ENCODE data around the gene TAAR1.
"Not testable (repeated sequence)": the region's sequence is repeated elsewhere in the genome, so short reads cannot be mapped to it uniquely, and the experiment has no call there.

GRCh38 chr6:132635288-132635687, 23.7 kb downstream of the TAAR1 start:
- TF ChIP-seq CTCF (IDR thresholded peaks at IDR 0.05; ENCODE audit: low read length); EZH2 (IDR thresholded peaks at IDR 0.05; ENCODE audit: borderline replicate concordance, low read length): not testable (repeated sequence)

Data from OCI-LY1 (cell line).